Upper lobe of right lung (tissue), 1 donor: Measurements from ENCODE around the gene AIF1L. TPM values are rescaled to one million over a fixed set of nuclear protein-coding genes. Genes with fewer than 3 reads are reported as not detected.
"Not testable (repeated sequence)": the region's sequence is repeated elsewhere in the genome, so short reads cannot be mapped to it uniquely, and the experiment has no call there.

Experiments
- ATAC-seq: fragments of 200-7000 bp; cut with Tn5 transposase; one replicate; pipeline ENCODE4 v1.9.1; 2020; ENCODE audit warnings: mild to moderate bottlenecking, moderate library complexity
- DNase-seq: peaks from one replicate; pipeline ENCODE4 v3.0.0-alpha.2; 2020
- H3K27ac ChIP-seq: fragments of 200-600 bp; one replicate; pipeline ENCODE4 v1.8.0; 2022
- H3K27me3 ChIP-seq: fragments of 200-600 bp; one replicate; pipeline ENCODE4 v1.8.0; 2022; ENCODE audit warnings: mild to moderate bottlenecking
- H3K36me3 ChIP-seq: fragments of 200-600 bp; one replicate; pipeline ENCODE4 v1.8.0; 2022
- H3K4me1 ChIP-seq: fragments of 200-600 bp; one replicate; pipeline ENCODE4 v1.8.0; 2022
- H3K4me3 ChIP-seq: fragments of 200-600 bp; one replicate; pipeline ENCODE4 v1.8.0; 2022; ENCODE audit warnings: mild to moderate bottlenecking
- H3K9me3 ChIP-seq: fragments of 200-600 bp; one replicate; pipeline ENCODE4 v1.8.0; 2022
- CTCF ChIP-seq: fragments of 200-600 bp; IDR thresholded peaks from one replicate; pipeline ENCODE4 v1.8.0; 2022; ENCODE audit warnings: antibody characterized with exemption
- intact Hi-C: fragments of 100-400 bp; cut with DNase I; formaldehyde crosslinking; loops from one replicate; pipeline ENCODE4 v1.11.0; 2022
- total RNA-seq: library from RNA; stranded (reverse); fragmentation: NEBNext Ultra II Directional; extraction: Animal tissue kit (Norgen Biotek cat#: 25700); gene quantifications from one replicate; pipeline ENCODE4 v1.2.1, GENCODE V29; 2021
- donor health status: DM: no; HTN: yes; CAD: no; lungs with severe emphysema.

The AIF1L gene
- total RNA-seq, 1 donor from 2014 or later = 12.3 TPM

- Histone ChIP-seq H3K27ac (no peak overlapping the region), H3K9me3 (no peaks in the 10 kb centered on the region), H3K4me3 (no peak overlapping the region), H3K27me3 (no peaks in the 10 kb centered on the region), H3K4me1 (no peaks in the 10 kb centered on the region), H3K36me3 (peaks cover 100% of the 10 kb centered on the region)
- DNase-seq = no peak
- no peak for TF ChIP-seq CTCF
- intact Hi-C loops = no loop called here
- ATAC-seq = no peak
Observed at GRCh38 chr9:131148966-131149687, 52.8 kb downstream of the AIF1L start.

- ATAC-seq (no peak), DNase-seq (no peak)
- Histone ChIP-seq H3K4me3 (no peak overlapping the region), H3K27ac (no peak overlapping the region), H3K9me3 (no peaks in the 10 kb centered on the region), H3K27me3 (no peaks in the 10 kb centered on the region), H3K36me3 (peaks cover 100% of the 10 kb centered on the region), H3K4me1 (no peaks in the 10 kb centered on the region)
- TF ChIP-seq CTCF = no peak
- intact Hi-C loops = no loop called here
Observed at GRCh38 chr9:131149688-131150053, 53.3 kb downstream of the AIF1L start.

GRCh38 chr9:131153595-131153994 lies 57.3 kb downstream of the AIF1L start:
- no peak for ATAC-seq
- Histone ChIP-seq H3K9me3 (no peaks in the 10 kb centered on the region), H3K27me3 (no peaks in the 10 kb centered on the region), H3K36me3 (peaks cover 94% of the 10 kb centered on the region), H3K4me1 (no peaks in the 10 kb centered on the region), H3K4me3 (no peak overlapping the region), H3K27ac (no peak overlapping the region)
- intact Hi-C loops = no loop called here
- DNase-seq = no peak
- TF ChIP-seq CTCF = no peak

- DNase-seq, H3K27ac ChIP-seq, H3K4me3 ChIP-seq, H3K9me3 ChIP-seq, H3K27me3 ChIP-seq, H3K4me1 ChIP-seq, ATAC-seq, intact Hi-C loops: not testable (repeated sequence)
- H3K36me3 ChIP-seq = peaks cover 94% of the 10 kb centered on the region
Observed at GRCh38 chr9:131158673-131159072, 62.3 kb downstream of the AIF1L start.

GRCh38 chr9:131160416-131161112 lies 64.2 kb downstream of the AIF1L start:
- Histone ChIP-seq H3K9me3 (no peaks in the 10 kb centered on the region), H3K27me3 (no peaks in the 10 kb centered on the region), H3K4me1 (no peaks in the 10 kb centered on the region), H3K36me3 (peaks cover 97% of the 10 kb centered on the region), H3K27ac (no peak overlapping the region), H3K4me3 (no peak overlapping the region)
- intact Hi-C loops = no loop called here
- DNase-seq = no peak
- ATAC-seq = no peak
- no peak for TF ChIP-seq CTCF

- ATAC-seq (no peak), DNase-seq (no peak)
- TF ChIP-seq CTCF = no peak
- Histone ChIP-seq H3K27ac (no peak overlapping the region), H3K4me3 (no peak overlapping the region), H3K36me3 (peaks cover 100% of the 10 kb centered on the region), H3K4me1 (no peaks in the 10 kb centered on the region), H3K27me3 (no peaks in the 10 kb centered on the region), H3K9me3 (no peaks in the 10 kb centered on the region)
- intact Hi-C loops = no loop called here
Observed at GRCh38 chr9:131161585-131161984, 65.3 kb downstream of the AIF1L start.
